HEK293 (cell line): Measurements from ENCODE around the gene ZNRF2.

Experiments
- CTCF ChIA-PET: fragments of 350-600 bp; formaldehyde crosslinking; extraction: SDS; loops from one replicate; lab custom pipeline; 2021; ENCODE audit warnings: antibody characterized with exemption; lab: Yijun Ruan, JAX
- POLR2A ChIA-PET: fragments of 300-600 bp; formaldehyde crosslinking; extraction: SDS; loops from one replicate; lab custom pipeline; 2020; ENCODE audit warnings: antibody characterized with exemption, inconsistent platforms; lab: Yijun Ruan, JAX
- H3K27ac ChIP-seq: fragments of 200-500 bp; sonication (Bioruptor generic); 2 replicates; pipeline ENCODE4 v1.5.1; 2014; ENCODE audit warnings: low read depth, low read length, control low read depth, inconsistent platforms; ENCODE audit errors: extremely low read depth
- H3K36me3 ChIP-seq, 2 experiments: fragments of 200-500 bp in 1 of 2; sonication (Bioruptor generic) in 1 of 2; 1 replicate in 1 of 2; 2 replicates in 1 of 2; pipeline ENCODE4 v1.5.1; 2014 to 2017; ENCODE audit warnings: inconsistent platforms in 2 of 2, low read length in 2 of 2; ENCODE audit not compliant: control insufficient read depth in 2 of 2, insufficient read depth in 1 of 2
- H3K4me1 ChIP-seq: fragments of 200-500 bp; sonication (Bioruptor generic); 2 replicates; pipeline ENCODE4 v1.5.1; 2014; ENCODE audit warnings: mild to moderate bottlenecking, low read length, inconsistent platforms; ENCODE audit not compliant: control insufficient read depth, insufficient read depth
- H3K4me3 ChIP-seq: 2 replicates; pipeline ENCODE4 v1.5.1; 2011; ENCODE audit warnings: low read depth, mild to moderate bottlenecking, control low read depth, low read length, moderate library complexity
- H3K9me3 ChIP-seq: fragments of 200-500 bp; sonication (Bioruptor generic); 2 replicates; pipeline ENCODE4 v1.5.1; 2014; ENCODE audit warnings: low read depth, low read length, inconsistent platforms; ENCODE audit not compliant: control insufficient read depth, insufficient read depth
- AEBP2 ChIP-seq: fragments of 450-650 bp; formaldehyde crosslinking; IDR thresholded peaks from 2 replicates; pipeline ENCODE4 v1.5.1; 2016; ENCODE audit warnings: missing biosample characterization, missing genetic modification characterization, borderline replicate concordance
- GLIS2 ChIP-seq: fragments of 450-650 bp; formaldehyde crosslinking; IDR thresholded peaks from 2 replicates; pipeline ENCODE4 v1.5.1; 2016; ENCODE audit warnings: missing biosample characterization, missing genetic modification characterization
- IKZF3 ChIP-seq: fragments of 450-650 bp; IDR thresholded peaks from 2 replicates; pipeline ENCODE4 v1.5.0; 2018; ENCODE audit warnings: missing biosample characterization, mild to moderate bottlenecking, missing genetic modification characterization, moderate library complexity
- KLF7 ChIP-seq: fragments of 450-650 bp; formaldehyde crosslinking; IDR thresholded peaks from 2 replicates; pipeline ENCODE4 v1.5.1; 2016; ENCODE audit warnings: missing biosample characterization, missing genetic modification characterization, borderline replicate concordance
- PRDM2 ChIP-seq: fragments of 450-650 bp; formaldehyde crosslinking; IDR thresholded peaks from 2 replicates; pipeline ENCODE4 v1.5.1; 2016; ENCODE audit warnings: missing biosample characterization, missing genetic modification characterization, borderline replicate concordance
- ZBTB21 ChIP-seq: fragments of 450-650 bp; formaldehyde crosslinking; IDR thresholded peaks from 2 replicates; pipeline ENCODE4 v1.5.1; 2017; ENCODE audit warnings: missing biosample characterization, missing genetic modification characterization
- ZFP3 ChIP-seq: fragments of 450-650 bp; formaldehyde crosslinking; IDR thresholded peaks from 2 replicates; pipeline ENCODE4 v1.5.1; 2016; ENCODE audit warnings: low read depth, missing biosample characterization, missing genetic modification characterization
- ZNF138 ChIP-seq: fragments of 450-650 bp; formaldehyde crosslinking; IDR thresholded peaks from 2 replicates; pipeline ENCODE4 v1.5.1; 2016; ENCODE audit warnings: missing biosample characterization, missing genetic modification characterization, borderline replicate concordance
- ZNF211 ChIP-seq: fragments of 450-650 bp; formaldehyde crosslinking; IDR thresholded peaks from 2 replicates; pipeline ENCODE4 v1.5.1; 2016; ENCODE audit warnings: low read depth, missing biosample characterization, missing genetic modification characterization
- ZNF280C ChIP-seq: fragments of 450-650 bp; formaldehyde crosslinking; IDR thresholded peaks from 2 replicates; pipeline ENCODE4 v1.5.1; 2016; ENCODE audit warnings: missing biosample characterization, missing genetic modification characterization
- ZNF404 ChIP-seq: fragments of 450-650 bp; formaldehyde crosslinking; IDR thresholded peaks from 2 replicates; pipeline ENCODE4 v1.5.1; 2017; ENCODE audit warnings: missing biosample characterization, missing genetic modification characterization
- ZNF561 ChIP-seq: fragments of 450-650 bp; IDR thresholded peaks from 2 replicates; pipeline ENCODE4 v1.5.1; 2018; ENCODE audit warnings: missing biosample characterization, missing genetic modification characterization, borderline replicate concordance
- ZNF585B ChIP-seq: fragments of 450-650 bp; formaldehyde crosslinking; IDR thresholded peaks from 2 replicates; pipeline ENCODE4 v1.5.1; 2016; ENCODE audit warnings: missing biosample characterization, missing genetic modification characterization
- ZNF623 ChIP-seq: fragments of 450-650 bp; formaldehyde crosslinking; IDR thresholded peaks from 2 replicates; pipeline ENCODE4 v1.5.1; 2016; ENCODE audit warnings: missing biosample characterization, missing genetic modification characterization
- ZNF654 ChIP-seq: fragments of 450-650 bp; formaldehyde crosslinking; IDR thresholded peaks from 2 replicates; pipeline ENCODE4 v1.5.1; 2016; ENCODE audit warnings: low read depth, missing biosample characterization, missing genetic modification characterization
- ZNF777 ChIP-seq: fragments of 450-650 bp; formaldehyde crosslinking; IDR thresholded peaks from 2 replicates; pipeline ENCODE4 v1.5.1; 2017; ENCODE audit warnings: missing biosample characterization, missing genetic modification characterization, borderline replicate concordance
- ZSCAN30 ChIP-seq: fragments of 450-650 bp; IDR thresholded peaks from 2 replicates; pipeline ENCODE4 v1.5.1; 2018; ENCODE audit warnings: missing biosample characterization, mild to moderate bottlenecking, missing genetic modification characterization, moderate library complexity
- TF ChIP-seq, protein P1 (sequence below): fragments of 450-650 bp; formaldehyde crosslinking; IDR thresholded peaks from 2 replicates; pipeline ENCODE4 v1.5.1; 2016; ENCODE audit warnings: missing biosample characterization, missing genetic modification characterization

Gene ZNRF2

DNA sequence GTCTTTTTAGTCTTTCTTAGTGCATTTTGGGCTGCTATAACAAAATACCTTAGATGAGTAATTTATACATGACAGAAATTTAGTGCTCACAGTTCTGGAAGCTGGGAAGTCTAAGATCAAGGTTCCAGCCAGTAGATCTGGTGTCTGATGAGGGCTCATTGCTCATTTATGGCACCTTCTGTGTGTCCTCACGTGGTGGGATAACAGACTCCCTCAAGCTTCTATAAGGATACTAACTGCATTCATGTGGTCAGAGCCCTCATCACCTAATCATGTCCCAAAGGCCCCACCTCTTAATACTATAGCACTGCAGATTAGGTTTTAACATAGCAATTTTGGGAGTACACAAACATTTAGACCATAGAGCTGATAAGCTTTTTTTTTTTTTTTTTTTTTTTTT lies 80.4 kb downstream of the ZNRF2 start (continued):
- no peak for TF ChIP-seq AEBP2
- no peak for TF ChIP-seq ZFP3
- TF ChIP-seq PRDM2 (tag by site-specific recombination) = no peak
- no peak for TF ChIP-seq ZNF623 (tag by site-specific recombination)

DNA sequence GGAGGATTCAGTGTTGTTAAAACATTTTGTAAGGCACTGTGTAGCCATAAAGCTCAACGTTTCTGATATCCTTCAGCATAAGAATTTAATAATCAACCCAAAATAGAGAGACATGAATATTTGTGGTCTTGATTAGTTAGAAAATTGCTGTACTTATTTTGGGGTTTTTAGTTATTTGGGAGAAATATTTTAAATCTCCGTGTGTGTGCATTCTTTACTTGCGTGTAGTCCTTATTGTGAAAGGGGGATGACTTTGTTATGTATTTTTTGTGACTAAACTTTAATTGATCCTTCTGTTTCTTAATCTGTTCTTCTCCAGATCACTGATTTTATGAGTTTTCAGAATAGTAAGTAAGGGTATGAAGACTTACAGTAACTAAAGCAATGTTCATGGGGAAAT lies 81.2 kb downstream of the ZNRF2 start:
- Histone ChIP-seq H3K4me1 (peaks cover 33% of the 10 kb centered on the region), H3K27ac (no peak overlapping the region)
- TF ChIP-seq ZNF777 (tag by site-specific recombination) (no peak), ZBTB21 (no peak), ZNF585B (tag by site-specific recombination) (no peak), ZNF654 (no peak), ZNF280C (tag by site-specific recombination) (no peak), GLIS2 (no peak), IKZF3 (tag by site-specific recombination) (no peak), ZNF138 (no peak), ZNF561 (tag by site-specific recombination) (no peak), ZSCAN30 (tag by site-specific recombination) (no peak), KLF7 (tag by site-specific recombination) (no peak), ZNF211 (tag by site-specific recombination) (no peak), ZNF404 (no peak)
- TF ChIP-seq, protein P1, sequence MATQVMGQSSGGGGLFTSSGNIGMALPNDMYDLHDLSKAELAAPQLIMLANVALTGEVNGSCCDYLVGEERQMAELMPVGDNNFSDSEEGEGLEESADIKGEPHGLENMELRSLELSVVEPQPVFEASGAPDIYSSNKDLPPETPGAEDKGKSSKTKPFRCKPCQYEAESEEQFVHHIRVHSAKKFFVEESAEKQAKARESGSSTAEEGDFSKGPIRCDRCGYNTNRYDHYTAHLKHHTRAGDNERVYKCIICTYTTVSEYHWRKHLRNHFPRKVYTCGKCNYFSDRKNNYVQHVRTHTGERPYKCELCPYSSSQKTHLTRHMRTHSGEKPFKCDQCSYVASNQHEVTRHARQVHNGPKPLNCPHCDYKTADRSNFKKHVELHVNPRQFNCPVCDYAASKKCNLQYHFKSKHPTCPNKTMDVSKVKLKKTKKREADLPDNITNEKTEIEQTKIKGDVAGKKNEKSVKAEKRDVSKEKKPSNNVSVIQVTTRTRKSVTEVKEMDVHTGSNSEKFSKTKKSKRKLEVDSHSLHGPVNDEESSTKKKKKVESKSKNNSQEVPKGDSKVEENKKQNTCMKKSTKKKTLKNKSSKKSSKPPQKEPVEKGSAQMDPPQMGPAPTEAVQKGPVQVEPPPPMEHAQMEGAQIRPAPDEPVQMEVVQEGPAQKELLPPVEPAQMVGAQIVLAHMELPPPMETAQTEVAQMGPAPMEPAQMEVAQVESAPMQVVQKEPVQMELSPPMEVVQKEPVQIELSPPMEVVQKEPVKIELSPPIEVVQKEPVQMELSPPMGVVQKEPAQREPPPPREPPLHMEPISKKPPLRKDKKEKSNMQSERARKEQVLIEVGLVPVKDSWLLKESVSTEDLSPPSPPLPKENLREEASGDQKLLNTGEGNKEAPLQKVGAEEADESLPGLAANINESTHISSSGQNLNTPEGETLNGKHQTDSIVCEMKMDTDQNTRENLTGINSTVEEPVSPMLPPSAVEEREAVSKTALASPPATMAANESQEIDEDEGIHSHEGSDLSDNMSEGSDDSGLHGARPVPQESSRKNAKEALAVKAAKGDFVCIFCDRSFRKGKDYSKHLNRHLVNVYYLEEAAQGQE = no peak
- TF ChIP-seq, all 188 proteins: peak for 0
- POLR2A ChIA-PET = no interaction called here
- no peaks in the 10 kb centered on the region for H3K36me3 ChIP-seq
- H3K4me3 ChIP-seq = no peak overlapping the region
- CTCF ChIA-PET = interaction anchor here (0.6 to 1.2 kb wide), 3 partner anchors 12 to 104 kb away, joined by 3 read pairs; no protein-coding TSS in a partner anchor
- no peaks in the 10 kb centered on the region for H3K9me3 ChIP-seq
